Mammary epithelial cell (primary cell): ENCODE data around the gene ACP5.

Source experiments
- CTCF ChIP-seq, 2 donors: IDR thresholded peaks in 1 of 2; conservative IDR thresholded peaks in 1 of 2; 2 replicates each; pipeline ENCODE4 v1.5.1; 2011 to 2012; ENCODE audit warnings: inconsistent platforms in 2 of 2, low read length in 2 of 2, mild to moderate bottlenecking in 2 of 2, control low read depth in 1 of 2, low read depth in 1 of 2; ENCODE audit not compliant: insufficient read depth in 1 of 2; ENCODE audit errors: extremely low read depth in 1 of 2
- EZH2 ChIP-seq: IDR thresholded peaks from 2 replicates; pipeline ENCODE4 v1.6.1; 2012; ENCODE audit warnings: low read length, inconsistent platforms, borderline replicate concordance

GRCh38 chr19:11552666-11553372 lies 24.6 kb downstream of the ACP5 start:
- no peak for TF ChIP-seq CTCF (conservative IDR thresholded peaks at IDR 0.05 in 1 of 2, IDR thresholded peaks at IDR 0.05 in 1 of 2; ENCODE audit: extremely low read depth in 1 of 2, insufficient read depth in 1 of 2, low read depth in 1 of 2, low read length in 2 of 2)
- TF ChIP-seq EZH2: no peak
